ENCODE data around the gene SMIM23.

SMIM23 gene

GRCh38 chr5:171838066-171838465, 52.4 kb downstream of the SMIM23 start:
- H3K79me2 ChIP-seq (ENCODE audit: insufficient read depth, low read length), result no peaks in the 10 kb centered on the region
- H3K4me2 ChIP-seq (ENCODE audit: low read length), result no peak overlapping the region
- TF ChIP-seq, protein P1, sequence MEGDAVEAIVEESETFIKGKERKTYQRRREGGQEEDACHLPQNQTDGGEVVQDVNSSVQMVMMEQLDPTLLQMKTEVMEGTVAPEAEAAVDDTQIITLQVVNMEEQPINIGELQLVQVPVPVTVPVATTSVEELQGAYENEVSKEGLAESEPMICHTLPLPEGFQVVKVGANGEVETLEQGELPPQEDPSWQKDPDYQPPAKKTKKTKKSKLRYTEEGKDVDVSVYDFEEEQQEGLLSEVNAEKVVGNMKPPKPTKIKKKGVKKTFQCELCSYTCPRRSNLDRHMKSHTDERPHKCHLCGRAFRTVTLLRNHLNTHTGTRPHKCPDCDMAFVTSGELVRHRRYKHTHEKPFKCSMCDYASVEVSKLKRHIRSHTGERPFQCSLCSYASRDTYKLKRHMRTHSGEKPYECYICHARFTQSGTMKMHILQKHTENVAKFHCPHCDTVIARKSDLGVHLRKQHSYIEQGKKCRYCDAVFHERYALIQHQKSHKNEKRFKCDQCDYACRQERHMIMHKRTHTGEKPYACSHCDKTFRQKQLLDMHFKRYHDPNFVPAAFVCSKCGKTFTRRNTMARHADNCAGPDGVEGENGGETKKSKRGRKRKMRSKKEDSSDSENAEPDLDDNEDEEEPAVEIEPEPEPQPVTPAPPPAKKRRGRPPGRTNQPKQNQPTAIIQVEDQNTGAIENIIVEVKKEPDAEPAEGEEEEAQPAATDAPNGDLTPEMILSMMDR (IDR thresholded peaks at IDR 0.05; ENCODE audit: low read length), result no peak
- TF ChIP-seq EZH2 (IDR thresholded peaks at IDR 0.05; ENCODE audit: borderline replicate concordance, low read length), result no peak
- H3K36me3 ChIP-seq (ENCODE audit: insufficient read depth, low read length), result no peaks in the 10 kb centered on the region
- no peaks in the 10 kb centered on the region for H3K27me3 ChIP-seq (ENCODE audit: insufficient read depth, low read length)
- no peak overlapping the region for H3K9ac ChIP-seq (ENCODE audit: low read length)
- no peaks in the 10 kb centered on the region for H3K4me1 ChIP-seq (ENCODE audit: insufficient read depth, low read length, severe bottlenecking)
- H4K20me1 ChIP-seq (ENCODE audit: insufficient read depth, low read length), result no peaks in the 10 kb centered on the region
- no peaks in the 10 kb centered on the region for H3K9me2 ChIP-seq (ENCODE audit: low read depth, low read length)
- no peak overlapping the region for H3K27ac ChIP-seq (ENCODE audit: low read depth, low read length, poor library complexity, severe bottlenecking)
- no peaks in the 10 kb centered on the region for H3F3A ChIP-seq (ENCODE audit: insufficient read depth, low read length)
- no peak overlapping the region for H3K4me3 ChIP-seq (ENCODE audit: low read depth, low read length, poor library complexity, severe bottlenecking)
- no peaks in the 10 kb centered on the region for H3K9me3 ChIP-seq (ENCODE audit: low read length)
- no peak overlapping the region for H2AFZ ChIP-seq (ENCODE audit: low read length)

GRCh38 chr5:171839112-171839511, 53.5 kb downstream of the SMIM23 start:
- H3K27ac ChIP-seq (ENCODE audit: low read depth, low read length, poor library complexity, severe bottlenecking), result no peak overlapping the region
- H3K9me3 ChIP-seq (ENCODE audit: low read length), result no peaks in the 10 kb centered on the region
- no peaks in the 10 kb centered on the region for H3F3A ChIP-seq (ENCODE audit: insufficient read depth, low read length)
- H3K4me3 ChIP-seq (ENCODE audit: low read depth, low read length, poor library complexity, severe bottlenecking), result no peak overlapping the region
- no peaks in the 10 kb centered on the region for H4K20me1 ChIP-seq (ENCODE audit: insufficient read depth, low read length)
- no peaks in the 10 kb centered on the region for H3K27me3 ChIP-seq (ENCODE audit: insufficient read depth, low read length)
- no peak overlapping the region for H3K4me2 ChIP-seq (ENCODE audit: low read length)
- H3K9me2 ChIP-seq (ENCODE audit: low read depth, low read length), result no peaks in the 10 kb centered on the region
- no peak overlapping the region for H3K9ac ChIP-seq (ENCODE audit: low read length)
- H3K4me1 ChIP-seq (ENCODE audit: insufficient read depth, low read length, severe bottlenecking), result no peaks in the 10 kb centered on the region
- H2AFZ ChIP-seq (ENCODE audit: low read length), result no peak overlapping the region
- TF ChIP-seq, protein P1 (IDR thresholded peaks at IDR 0.05; ENCODE audit: low read length), result no peak
- TF ChIP-seq EZH2 (IDR thresholded peaks at IDR 0.05; ENCODE audit: borderline replicate concordance, low read length), result no peak
- H3K36me3 ChIP-seq (ENCODE audit: insufficient read depth, low read length), result no peaks in the 10 kb centered on the region
- H3K79me2 ChIP-seq (ENCODE audit: insufficient read depth, low read length), result no peaks in the 10 kb centered on the region

DNA sequence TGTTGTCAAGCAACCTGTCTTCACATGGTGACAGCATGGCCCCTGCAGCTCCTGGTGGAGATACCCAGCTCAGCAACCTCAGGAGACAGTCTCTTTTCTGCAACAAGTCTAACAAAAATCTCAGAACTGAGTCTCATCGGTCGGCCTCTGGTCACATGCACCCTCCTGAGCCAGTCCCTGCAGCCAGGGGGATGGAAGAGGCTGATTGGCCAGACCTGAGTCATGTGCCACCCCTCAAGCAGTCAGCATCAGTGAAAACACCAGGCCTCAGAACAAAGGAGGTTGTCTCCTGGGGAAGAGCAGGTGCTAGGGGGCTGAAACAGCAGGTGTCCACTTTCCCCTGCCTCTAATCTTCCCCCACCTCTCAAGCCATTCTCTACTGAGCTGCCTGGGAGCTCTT, 54.4 kb downstream of the SMIM23 start:
- H3K27ac ChIP-seq (ENCODE audit: low read depth, low read length, poor library complexity, severe bottlenecking), result no peak overlapping the region
- H3K4me2 ChIP-seq (ENCODE audit: low read length), result no peak overlapping the region
- H3K27me3 ChIP-seq (ENCODE audit: insufficient read depth, low read length), result no peaks in the 10 kb centered on the region
- H3F3A ChIP-seq (ENCODE audit: insufficient read depth, low read length), result no peaks in the 10 kb centered on the region
- H3K9me3 ChIP-seq (ENCODE audit: low read length), result no peaks in the 10 kb centered on the region
- H3K4me3 ChIP-seq (ENCODE audit: low read depth, low read length, poor library complexity, severe bottlenecking), result no peak overlapping the region
- H3K4me1 ChIP-seq (ENCODE audit: insufficient read depth, low read length, severe bottlenecking), result no peaks in the 10 kb centered on the region
- H4K20me1 ChIP-seq (ENCODE audit: insufficient read depth, low read length), result no peaks in the 10 kb centered on the region
- H2AFZ ChIP-seq (ENCODE audit: low read length), result no peak overlapping the region
- no peaks in the 10 kb centered on the region for H3K79me2 ChIP-seq (ENCODE audit: insufficient read depth, low read length)
- TF ChIP-seq EZH2 (IDR thresholded peaks at IDR 0.05; ENCODE audit: borderline replicate concordance, low read length), result no peak
- TF ChIP-seq, protein P1 (IDR thresholded peaks at IDR 0.05; ENCODE audit: low read length), result no peak
- H3K36me3 ChIP-seq (ENCODE audit: insufficient read depth, low read length), result no peaks in the 10 kb centered on the region
- no peaks in the 10 kb centered on the region for H3K9me2 ChIP-seq (ENCODE audit: low read depth, low read length)
- H3K9ac ChIP-seq (ENCODE audit: low read length), result no peak overlapping the region
